ENCODE measurements around the gene ARL2BP. TPM values are rescaled to one million over a fixed set of nuclear protein-coding genes. Genes with fewer than 3 reads are reported as not detected.

The ARL2BP gene
- total RNA-seq, 1 experiment from 2014 or later, result 10.5 TPM

DNA sequence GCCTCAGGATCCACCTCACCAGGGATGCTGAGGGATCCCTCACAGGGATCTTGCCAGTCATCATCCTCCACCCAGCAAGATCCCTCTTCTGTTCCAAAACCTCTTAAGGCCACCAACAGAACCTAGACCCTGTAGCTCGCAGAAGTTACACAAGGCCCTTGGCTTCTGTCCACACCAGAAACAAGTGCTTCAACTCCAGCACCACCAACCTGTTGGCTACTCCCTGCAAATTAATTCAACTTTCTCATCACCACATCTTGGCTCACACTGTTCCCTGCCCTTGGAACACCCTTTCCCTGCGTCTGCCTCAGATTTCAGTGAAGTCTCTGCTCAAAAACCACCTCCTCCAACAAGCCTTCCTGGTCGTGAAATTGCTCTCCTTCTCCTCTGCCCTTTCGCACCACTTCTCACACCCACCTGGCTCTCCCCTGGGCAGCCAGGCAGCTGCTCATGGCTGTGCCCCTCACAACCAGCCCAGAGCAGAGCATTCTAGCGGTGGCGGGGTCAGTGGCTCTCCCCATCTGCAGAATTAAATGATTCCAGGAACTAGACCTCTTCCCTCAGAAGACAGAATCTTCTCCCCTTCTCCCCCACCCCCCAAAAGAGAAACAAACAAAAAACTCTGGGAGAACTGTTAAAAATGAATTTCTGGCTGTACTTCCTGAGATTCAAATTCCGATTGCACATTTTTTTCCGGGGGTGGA is 37.6 kb downstream of the ARL2BP start:
- DNase-seq (ENCODE audit: low spot score), result no peak

DNA sequence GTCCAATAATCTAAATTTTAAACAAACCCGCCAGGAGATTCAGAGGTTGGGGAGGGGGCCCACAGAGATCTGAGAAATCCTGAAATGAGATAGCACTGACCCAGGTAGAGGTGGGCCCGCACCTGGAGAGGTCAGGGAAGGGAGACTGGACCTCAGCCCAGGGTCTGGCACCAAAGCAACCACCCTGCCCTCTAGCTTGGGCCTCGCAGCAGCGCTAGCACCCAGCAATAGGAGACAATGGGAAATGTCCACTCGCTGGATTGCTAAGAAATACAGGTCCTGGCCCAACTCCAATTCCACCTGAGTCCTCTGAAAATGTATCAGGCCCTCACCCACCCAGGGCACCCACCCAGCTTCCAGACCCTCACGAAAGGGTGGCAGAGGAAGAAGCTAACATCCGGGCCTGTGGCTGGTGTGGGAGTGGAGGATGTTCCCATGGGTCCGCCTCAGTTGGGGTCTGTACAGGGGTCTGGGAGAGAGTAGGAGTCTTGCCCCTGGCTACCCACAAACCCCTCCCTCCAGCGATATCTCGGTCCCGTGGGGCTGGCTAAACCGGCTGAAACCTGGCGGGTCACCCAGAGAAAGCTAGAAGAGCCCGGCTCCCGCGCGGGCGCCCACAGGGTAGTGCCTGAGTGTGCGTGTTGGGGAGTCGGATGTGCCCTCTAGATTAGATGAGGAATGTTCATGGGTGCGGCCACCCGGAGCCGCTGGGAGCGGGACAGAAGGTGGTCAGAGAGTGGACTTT is 38.3 kb downstream of the ARL2BP start:
- no peak for DNase-seq (ENCODE audit: low spot score)

DNA sequence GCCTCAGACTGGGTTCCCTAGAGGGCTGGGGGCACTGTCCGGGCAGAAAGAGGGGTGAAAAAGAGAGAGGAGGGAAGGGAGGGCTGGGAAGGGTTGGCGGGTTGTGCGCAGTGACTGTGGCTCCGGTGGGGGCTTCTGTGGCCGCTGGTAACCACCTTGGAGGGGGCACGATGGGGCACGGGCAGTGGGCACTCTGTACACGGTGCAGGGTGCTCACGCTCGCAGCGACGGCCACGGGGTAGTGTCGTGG is 38.8 kb downstream of the ARL2BP start:
- DNase-seq (ENCODE audit: low spot score), result no peak

DNA sequence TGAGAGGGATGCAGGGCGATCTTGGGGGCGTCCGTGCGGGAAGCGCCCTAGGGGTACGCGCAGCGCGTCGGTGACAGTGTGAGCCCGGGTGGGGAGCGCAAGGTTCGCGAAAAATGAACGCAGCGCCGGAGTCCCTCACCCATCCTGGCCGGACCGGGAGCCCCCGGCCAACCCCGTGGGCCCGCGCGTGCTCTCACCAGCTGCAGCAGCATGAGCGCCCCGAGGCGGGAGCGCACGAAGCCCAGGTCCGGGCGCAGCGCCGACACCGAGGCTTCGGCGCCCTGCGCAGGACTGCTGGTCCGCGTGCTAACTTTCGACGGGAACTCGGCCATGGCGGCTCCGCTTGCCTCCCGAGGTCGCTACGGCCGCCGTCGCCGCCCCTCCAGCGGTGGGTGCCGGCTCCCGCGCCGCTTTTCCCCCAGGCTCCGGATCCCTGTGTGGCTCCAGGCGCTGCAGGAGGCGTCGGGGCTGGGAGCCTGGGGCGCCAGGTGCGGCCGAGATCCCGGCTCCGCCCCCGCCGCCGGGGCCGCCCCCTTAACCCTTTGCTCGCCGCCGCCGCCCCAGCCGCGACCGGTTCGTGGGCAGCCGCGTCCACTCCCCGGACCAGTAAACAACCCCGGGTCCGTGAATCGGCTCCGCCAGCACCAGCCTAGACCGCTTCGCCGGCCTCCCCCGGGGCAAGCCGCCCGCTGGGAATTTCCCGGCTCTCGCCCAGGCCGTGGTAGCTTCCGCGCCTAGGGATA is 39.3 kb downstream of the ARL2BP start, which contains the start of gene PLLP:
PLLP (minus strand) TSS at position 464 of the 743 bp plus-strand sequence; CDS start at position 332, 132 bp downstream.
- DNase-seq (ENCODE audit: low spot score), result peak; percentile 52

DNA sequence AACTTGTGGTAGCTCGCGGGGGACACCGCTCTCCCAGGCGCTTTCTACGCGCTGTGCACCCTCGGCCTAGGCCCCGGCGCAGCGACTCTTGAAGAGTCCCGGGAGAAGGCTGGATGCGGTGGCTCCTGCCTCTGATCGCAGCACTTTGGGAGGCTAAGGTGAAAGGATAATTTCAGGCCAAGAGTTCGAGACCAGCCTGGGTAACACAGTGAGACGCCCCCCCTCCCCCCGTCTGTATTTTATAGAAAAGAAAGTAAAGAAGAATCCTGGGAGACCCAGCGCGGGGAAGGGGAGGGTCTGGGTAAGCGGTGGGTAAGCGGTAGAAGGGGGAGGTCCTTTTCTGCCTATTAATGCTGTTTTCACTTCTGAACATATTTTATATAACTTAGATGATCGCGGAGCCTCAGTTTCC is 39.9 kb downstream of the ARL2BP start:
- no peak for DNase-seq (ENCODE audit: low spot score)

DNA sequence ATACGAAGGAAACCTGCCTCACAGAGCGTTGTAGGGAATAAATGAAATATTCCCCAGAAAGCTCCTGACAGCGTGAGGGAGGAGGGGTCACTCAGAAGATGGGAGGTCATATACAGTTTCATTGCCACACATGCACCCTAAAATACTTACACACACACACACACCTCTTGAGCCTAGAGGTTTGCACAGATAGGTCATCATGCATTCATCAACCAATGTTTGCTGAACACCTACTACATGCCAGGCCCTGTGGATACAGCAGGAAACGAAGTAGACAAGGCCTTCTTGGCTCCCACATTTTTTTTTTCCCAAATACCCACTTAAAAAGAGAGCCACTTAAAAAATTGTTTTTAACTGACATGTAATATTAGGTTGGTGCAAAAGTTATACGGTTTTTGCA is 40.3 kb downstream of the ARL2BP start:
- no peak for DNase-seq (ENCODE audit: low spot score)

DNA sequence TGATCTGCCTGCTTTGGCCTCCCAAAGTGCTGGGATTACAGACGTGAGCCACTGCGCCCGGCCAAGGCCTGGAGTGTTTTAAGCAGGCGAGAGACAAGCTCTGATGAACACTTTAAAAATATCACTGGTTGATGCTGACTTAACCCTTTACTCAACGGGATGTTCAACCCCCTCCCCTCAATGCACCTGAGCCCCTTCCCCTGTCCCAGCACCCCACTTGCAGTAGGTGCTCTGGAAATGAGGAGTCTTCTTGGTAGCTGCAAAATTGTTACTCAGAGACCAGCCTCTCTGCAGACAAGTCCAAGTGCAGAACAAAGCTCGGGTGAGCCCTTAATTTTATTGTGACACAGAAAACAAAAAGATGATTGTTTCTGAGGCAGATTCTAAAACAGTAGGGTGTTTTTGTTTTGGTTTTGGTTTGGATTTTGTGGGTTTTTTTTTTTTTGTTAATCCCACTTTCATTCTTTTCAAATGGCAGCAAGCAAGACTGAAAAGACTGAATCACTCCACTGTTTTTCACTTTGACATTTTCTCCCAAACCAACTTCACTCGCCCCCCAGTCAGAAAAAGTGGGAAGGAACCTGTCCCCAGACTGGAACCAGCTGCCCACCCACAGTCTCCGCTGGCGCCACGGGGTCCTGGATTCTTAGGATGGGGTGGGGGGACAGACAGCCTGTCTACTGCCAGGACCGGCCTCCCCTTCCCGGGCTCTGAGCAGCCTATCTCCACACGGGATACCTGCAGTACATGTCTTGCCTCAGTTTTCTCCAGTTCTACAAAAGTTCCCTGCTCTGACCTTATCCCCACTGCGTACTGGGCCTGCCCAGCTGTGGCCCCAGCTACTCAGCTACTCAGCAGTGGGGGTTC is 44.6 kb downstream of the ARL2BP start:
- no peak for DNase-seq (ENCODE audit: low spot score)

DNA sequence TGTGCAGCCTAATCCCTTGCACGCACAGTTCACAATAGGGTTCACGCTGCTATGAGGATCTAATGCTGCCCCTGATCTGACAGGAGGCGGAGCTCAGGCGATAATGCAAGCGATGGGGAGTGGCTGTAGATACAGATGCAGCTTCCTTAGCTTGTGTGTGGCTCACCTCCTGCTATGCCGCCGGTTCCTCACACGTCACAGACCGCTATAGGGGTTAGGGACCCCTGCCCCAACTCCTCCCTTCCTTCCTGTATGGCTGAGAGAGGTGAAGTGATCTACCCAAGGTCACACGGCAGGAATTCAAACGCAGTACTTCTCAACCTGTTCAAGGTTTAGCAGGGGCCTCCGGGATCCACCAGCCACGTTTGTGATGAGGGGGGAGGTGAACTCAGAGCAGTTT is 52.8 kb downstream of the ARL2BP start:
- DNase-seq (ENCODE audit: low spot score), result no peak

DNA sequence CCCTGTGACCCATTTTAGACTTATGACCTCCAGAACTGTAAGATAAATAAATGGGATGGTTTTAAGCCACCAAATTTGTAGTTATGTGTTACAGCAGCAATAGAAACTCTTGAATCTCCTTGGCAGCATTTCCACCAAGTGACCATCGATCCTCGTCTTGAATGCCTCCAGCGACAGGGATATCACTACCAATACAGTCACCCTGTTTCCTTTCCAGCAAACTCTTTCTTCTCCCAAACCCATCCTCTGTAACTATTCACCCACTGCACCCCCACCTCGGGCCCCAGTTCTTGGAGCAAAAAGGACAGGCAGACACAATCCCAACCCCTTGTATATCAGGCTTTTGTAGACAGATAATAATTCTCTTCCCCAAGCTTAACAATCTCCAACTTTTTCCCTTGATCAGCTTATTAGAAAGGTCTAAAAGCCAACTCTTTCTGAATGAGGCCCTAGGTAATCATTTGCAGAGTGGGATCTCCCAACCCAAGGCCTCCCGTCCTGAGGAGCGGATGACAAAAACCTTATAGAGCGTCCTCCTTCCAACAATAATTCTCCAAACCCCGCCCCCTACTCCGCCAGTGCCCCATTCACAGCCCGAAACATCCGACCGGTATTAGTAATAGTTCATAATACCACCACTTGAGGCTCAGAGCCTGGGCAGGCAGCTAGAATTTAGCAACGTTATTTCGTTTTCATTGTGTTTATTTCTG is 54.1 kb downstream of the ARL2BP start:
- no peak for DNase-seq (ENCODE audit: low spot score)

DNA sequence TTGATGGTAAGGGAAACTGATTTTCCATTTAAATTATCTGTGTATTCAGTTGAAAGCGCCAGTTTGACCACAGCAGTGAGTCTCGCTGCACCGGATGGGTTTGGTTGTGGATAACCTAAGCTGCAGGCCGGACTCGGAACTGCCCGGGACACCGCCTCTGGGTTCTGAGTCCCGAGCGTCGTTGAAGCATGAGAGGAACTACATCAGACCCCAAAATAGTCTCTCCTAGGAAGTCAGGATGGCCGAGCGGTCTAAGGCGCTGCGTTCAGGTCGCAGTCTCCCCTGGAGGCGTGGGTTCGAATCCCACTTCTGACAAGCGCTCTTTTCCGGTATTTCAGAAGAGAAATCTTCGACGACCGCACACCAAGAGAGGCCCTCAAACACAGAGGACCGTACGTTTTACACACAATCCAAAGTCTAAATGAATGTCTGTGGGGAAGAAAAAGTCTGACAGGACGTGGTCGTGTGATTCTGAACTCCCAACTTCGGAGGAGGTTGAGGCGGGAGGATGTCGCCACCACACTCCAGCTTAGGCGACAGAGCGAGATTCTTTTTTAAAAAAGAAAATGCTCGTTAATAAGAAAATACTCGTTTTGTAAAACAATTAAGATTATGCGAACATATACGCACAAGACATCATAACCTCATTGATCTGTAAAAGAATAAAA is 54.8 kb downstream of the ARL2BP start:
- DNase-seq (ENCODE audit: low spot score), result peak; percentile 92

DNA sequence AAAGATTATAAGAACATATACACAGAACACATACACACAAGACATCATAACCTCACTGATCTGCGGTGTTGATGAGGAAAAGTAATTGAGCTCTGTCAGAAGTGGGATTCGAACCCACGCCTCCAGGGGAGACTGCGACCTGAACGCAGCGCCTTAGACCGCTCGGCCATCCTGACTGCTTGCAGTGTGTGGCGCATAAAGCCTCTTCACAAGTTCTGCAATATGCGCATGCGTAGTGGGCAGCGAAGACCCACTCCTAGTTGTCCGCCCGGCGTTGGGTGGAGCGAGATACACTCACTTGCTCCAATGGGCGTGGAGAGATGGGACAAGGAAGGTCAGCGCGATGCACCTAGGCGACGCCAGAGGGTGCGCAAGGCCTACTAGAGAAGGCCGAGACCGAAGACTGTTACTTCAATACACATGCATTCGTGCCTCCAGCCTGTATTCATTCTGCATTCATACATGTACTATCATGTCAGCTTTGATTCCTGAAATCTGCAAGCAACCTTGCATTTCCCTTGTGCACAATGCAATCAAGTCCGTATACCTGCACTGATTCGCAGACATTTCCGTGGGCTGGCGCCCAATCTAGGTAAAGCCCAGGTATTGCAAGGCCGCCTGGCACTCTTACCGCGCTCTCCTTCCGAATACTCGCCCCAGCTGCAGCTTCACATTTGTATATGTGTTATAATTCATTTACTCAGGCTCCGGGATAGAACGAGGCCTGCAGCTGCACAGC is 55.5 kb downstream of the ARL2BP start:
- peak; percentile 99 for DNase-seq (ENCODE audit: low spot score)

DNA sequence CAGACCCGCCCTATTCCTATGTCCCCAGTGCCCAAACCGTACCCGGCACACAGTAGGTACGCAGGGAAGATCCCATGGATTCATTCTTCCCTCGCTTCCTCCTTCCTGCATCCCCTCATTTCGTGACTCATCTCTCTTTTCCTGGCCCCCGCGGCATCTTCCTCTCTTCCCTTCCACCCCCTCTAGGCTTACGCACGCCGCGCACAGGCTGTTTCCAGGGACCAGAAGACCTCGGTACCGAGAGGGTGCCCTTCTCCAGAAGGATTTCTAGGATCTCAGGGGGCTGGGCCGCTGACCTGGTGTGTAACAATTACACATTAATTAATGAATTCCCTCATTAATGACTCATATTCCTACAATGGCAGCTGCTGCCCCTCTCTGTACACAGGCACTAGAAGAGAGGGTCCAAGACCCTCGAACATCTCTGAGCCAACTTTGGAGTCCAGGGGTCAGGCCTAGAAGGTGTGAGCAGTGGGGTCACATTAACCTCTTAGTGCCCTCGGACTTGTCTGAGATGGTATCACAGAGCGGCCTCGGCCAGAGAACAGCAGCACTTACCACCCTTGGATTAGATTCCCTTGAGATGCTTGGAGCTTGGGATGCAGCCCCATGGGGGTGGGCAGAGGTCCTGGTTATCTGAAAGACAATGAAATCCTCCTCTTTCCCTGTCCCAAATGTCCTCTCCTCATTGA is 56.2 kb downstream of the ARL2BP start:
- no peak for DNase-seq (ENCODE audit: low spot score)

Other genes with a start within 250 kb of the ARL2BP start
- gene CPNE2, start 152.7 kb upstream of the ARL2BP start, total RNA-seq (2014; rRNA removed; shearing (Covaris generic)), result 40.5 and 44.2 TPM in 2 replicates
- gene PSME3IP1, start 59.2 kb upstream of the ARL2BP start, total RNA-seq (2014; rRNA removed; shearing (Covaris generic)), result 41.7 and 54.5 TPM in 2 replicates
- 20.7 and 21.3 TPM in 2 replicates for gene RSPRY1, start 58.9 kb upstream of the ARL2BP start, total RNA-seq (2014; rRNA removed; shearing (Covaris generic))
- 0.13 and 0.16 TPM in 2 replicates for gene PLLP, start 39.4 kb downstream of the ARL2BP start, total RNA-seq (2014; rRNA removed; shearing (Covaris generic))
- gene CCL22, start 113.5 kb downstream of the ARL2BP start, total RNA-seq (2014; rRNA removed; shearing (Covaris generic)), result not detected in 2 replicates
- 0.23 and 0.57 TPM in 2 replicates for gene CX3CL1, start 127.2 kb downstream of the ARL2BP start, total RNA-seq (2014; rRNA removed; shearing (Covaris generic))
- not detected in 2 replicates for gene CCL17, start 159.5 kb downstream of the ARL2BP start, total RNA-seq (2014; rRNA removed; shearing (Covaris generic))
- gene CIAPIN1, start 202.1 kb downstream of the ARL2BP start, total RNA-seq (2014; rRNA removed; shearing (Covaris generic)), result 44.3 and 46.4 TPM in 2 replicates
- gene COQ9, start 202.2 kb downstream of the ARL2BP start, total RNA-seq (2014; rRNA removed; shearing (Covaris generic)), result 54.1 and 65.4 TPM in 2 replicates
- 151 and 174 TPM in 2 replicates for gene POLR2C, start 217.4 kb downstream of the ARL2BP start, total RNA-seq (2014; rRNA removed; shearing (Covaris generic))
- 118 and 122 TPM in 2 replicates for gene DOK4, start 241.2 kb downstream of the ARL2BP start, total RNA-seq (2014; rRNA removed; shearing (Covaris generic))